Middle frontal gyrus (tissue), 1 donor: ENCODE measurements around the gene PDZRN3.

ENCODE experiments used
- DNase-seq: peaks from one replicate; pipeline ENCODE4 v3.0.0-alpha.2; 2015; ENCODE audit warnings: low spot score; ENCODE audit errors: extremely low spot score

Gene PDZRN3

GRCh38 chr3:73525591-73525990 is 99.2 kb downstream of the PDZRN3 start:
- no peak for DNase-seq

- no peak for DNase-seq
Measured at GRCh38 chr3:73523661-73524060, 101.1 kb downstream of the PDZRN3 start.

- no peak for DNase-seq
Measured at GRCh38 chr3:73521734-73522336, 102.9 kb downstream of the PDZRN3 start.

GRCh38 chr3:73520931-73521461 is 103.7 kb downstream of the PDZRN3 start:
- DNase-seq = peak; percentile 33

- peak; percentile 23 for DNase-seq
Measured at GRCh38 chr3:73516631-73517030, 108.1 kb downstream of the PDZRN3 start.

- no peak for DNase-seq
Measured at GRCh38 chr3:73513260-73513659, 111.5 kb downstream of the PDZRN3 start.

- DNase-seq = peak; percentile 35
Measured at GRCh38 chr3:73511571-73512525, 112.9 kb downstream of the PDZRN3 start.

- no peak for DNase-seq
Measured at GRCh38 chr3:73510784-73511183, 114.0 kb downstream of the PDZRN3 start.

- DNase-seq = no peak
Measured at GRCh38 chr3:73510334-73510733, 114.4 kb downstream of the PDZRN3 start.

GRCh38 chr3:73509816-73510215 is 114.9 kb downstream of the PDZRN3 start:
- no peak for DNase-seq

- DNase-seq = no peak
Measured at GRCh38 chr3:73509066-73509465, 115.7 kb downstream of the PDZRN3 start.

GRCh38 chr3:73508330-73508954 is 116.3 kb downstream of the PDZRN3 start:
- DNase-seq = peak; percentile 61

- no peak for DNase-seq
Measured at GRCh38 chr3:73504852-73505251, 119.9 kb downstream of the PDZRN3 start.

GRCh38 chr3:73504239-73504638 is 120.5 kb downstream of the PDZRN3 start:
- DNase-seq = no peak

- DNase-seq = no peak
Measured at GRCh38 chr3:73503781-73504180, 121.0 kb downstream of the PDZRN3 start.

GRCh38 chr3:73502609-73503583 is 121.8 kb downstream of the PDZRN3 start:
- peak; percentile 51 for DNase-seq

GRCh38 chr3:73500321-73500720 is 124.4 kb downstream of the PDZRN3 start:
- DNase-seq = no peak

GRCh38 chr3:73499787-73500186 is 125.0 kb downstream of the PDZRN3 start:
- no peak for DNase-seq

- DNase-seq = no peak
Measured at GRCh38 chr3:73498764-73499622, 125.7 kb downstream of the PDZRN3 start.
